GM19324 (cell line): ENCODE results near the gene ACADVL.

ENCODE experiments used
- ATAC-seq: cut with Tn5 transposase; IDR thresholded peaks from one replicate; pipeline ENCODE4 v1.9.1; 2021; ENCODE audit warnings: mild to moderate bottlenecking, moderate library complexity; ENCODE audit not compliant: unreplicated experiment, low FRiP score

The ACADVL gene

DNA sequence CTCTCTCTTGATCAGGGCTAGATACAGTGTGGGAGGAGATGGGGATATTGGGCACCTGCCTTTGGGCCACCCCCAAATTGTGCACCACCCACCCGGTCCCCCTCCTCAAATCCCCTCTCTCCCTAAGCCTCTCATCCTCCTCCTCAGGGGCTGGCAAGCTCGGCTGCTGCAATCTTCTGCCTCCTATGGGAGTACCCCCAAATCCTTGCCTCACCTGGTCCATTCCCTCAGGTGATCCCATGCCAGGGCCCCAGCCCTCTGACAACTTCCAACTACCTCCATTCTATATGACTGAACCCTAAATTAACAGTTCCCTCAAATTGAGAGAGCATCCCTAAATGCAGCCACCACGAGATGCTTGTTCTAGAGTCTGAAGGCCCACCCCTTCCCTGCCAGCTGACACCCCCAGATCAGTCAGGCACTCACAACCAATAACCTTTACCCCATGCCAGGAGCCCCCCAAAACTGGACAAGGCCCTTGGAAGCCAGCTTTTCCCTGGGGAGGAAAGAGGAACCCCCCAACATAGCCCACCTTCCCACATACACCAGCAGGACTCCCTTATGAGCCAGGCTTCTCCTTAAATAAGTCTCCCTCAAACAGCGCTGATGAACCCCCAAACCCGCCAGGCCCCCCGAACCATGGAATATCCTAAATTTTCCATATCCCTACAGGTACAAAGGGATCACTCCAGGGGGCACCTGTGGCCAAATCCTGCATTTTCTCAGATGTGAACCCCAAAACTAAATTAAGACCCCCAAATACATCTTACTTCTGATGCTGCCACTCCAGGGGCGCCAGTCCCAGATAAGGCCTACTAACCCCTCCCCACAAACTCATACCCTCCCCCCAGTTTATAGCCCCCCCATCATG, 3.3 kb upstream of the ACADVL start:
- no peak for ATAC-seq

DNA sequence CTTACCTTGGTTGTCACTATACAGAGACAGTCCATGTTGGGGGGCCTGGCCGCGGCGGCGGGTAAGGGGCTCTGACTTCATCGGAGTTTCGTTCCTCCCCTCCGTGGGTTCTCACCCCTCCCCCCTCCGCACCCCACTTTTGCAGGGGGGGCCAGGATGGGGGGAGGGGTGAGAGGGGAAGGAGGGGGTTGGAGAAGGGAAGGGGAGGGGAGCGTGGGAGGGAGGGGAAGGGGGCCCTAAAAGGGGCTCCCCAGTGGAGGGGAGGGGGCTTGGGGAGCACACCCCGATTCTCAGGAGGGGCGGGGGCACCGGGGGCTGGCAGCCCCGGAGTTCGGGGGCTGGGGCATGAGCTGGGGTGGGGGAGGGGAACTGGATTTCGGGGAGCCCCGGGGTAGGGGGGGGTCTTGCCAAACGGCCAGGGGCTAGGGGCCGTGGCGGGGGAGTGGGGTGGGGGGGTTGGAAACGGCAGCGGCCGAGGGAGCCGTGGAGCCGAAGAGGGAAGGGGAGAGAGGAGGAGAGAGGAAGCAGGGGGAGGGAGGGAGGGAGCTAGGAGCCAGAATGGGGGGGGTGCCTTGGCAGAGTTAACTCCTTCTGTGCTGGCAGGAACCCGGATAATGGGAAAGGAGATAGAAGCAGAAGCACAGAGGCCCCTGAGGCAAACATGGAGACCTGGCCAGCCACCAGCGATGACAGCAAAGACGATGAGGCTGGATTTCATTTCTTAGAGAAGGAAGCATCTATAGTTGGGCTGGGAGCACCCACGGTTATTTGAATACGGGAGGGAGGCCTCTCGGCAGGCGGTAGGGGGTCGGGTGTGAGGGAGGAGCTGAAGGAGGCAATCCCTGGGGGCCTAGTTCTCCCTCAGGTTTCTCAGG, 2.4 kb upstream of the ACADVL start:
- no peak for ATAC-seq

DNA sequence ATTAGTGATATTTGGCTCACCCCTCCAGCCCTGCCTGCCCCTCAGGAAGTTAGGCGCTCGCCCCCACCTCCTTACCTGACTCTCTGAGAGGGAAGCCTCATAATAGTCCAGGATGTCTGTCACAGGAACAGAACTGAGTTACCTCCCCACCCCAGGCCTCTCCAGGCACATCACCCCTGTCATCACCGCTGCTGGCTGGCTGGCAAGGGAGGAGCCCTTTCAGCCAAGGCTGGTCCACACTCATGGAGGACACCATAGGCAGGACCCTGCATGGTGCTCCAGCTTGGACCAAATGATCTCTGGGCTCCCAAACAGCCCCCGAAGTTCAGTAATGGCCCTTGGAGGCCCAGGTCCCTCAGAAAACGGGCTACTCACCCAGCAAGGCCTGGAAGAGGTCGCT, 1.6 kb upstream of the ACADVL start:
- no peak for ATAC-seq

DNA sequence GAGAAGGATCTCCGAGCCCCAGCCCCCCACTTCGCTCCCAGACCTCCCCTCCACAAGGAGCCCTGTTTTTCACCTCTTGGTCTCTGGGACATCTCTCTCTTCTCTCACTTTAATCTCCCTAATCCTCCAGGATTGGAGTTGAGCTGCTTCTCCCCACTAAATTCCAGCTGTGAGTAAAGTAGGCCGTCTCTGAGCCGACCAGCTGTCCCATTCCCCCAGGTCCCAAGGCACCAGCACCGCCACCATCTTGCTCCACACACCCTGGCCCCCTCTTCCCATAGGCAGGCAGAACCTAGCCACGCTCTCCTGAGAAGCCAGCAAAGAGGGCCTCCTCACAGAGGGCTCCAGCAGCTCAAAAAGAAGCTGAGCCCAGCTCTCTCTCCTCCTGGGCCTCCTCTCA, 980 bp upstream of the ACADVL start:
- ATAC-seq, result no peak

DNA sequence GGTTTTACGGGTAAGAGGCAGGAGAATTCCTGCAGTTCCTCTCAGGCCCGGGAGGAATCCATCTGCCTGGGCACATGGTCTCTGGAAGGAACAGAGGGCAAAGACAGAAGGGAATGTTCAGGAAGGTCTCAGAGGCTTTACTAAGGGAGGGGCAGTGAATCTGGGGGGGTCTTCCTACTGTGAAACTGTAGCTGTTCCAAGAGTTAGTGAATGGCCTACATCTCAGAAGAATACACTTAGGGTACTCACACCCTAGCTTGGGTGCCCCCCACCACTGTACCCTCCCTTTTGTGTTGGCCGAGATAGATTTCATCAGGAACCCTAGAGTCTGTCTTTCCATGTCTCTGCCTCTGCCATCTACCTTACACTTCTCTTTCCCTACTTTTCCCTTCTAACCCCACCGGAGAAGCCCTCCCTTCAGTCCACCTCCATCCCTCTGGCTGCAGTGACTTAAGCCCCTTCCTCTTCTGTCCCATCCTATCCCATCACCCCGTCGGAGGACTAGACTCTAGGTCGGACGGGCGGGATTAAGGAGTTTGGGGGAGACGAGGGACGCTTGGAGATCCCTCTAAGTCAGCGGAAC, 418 bp upstream of the ACADVL start:
- no peak for ATAC-seq

DNA sequence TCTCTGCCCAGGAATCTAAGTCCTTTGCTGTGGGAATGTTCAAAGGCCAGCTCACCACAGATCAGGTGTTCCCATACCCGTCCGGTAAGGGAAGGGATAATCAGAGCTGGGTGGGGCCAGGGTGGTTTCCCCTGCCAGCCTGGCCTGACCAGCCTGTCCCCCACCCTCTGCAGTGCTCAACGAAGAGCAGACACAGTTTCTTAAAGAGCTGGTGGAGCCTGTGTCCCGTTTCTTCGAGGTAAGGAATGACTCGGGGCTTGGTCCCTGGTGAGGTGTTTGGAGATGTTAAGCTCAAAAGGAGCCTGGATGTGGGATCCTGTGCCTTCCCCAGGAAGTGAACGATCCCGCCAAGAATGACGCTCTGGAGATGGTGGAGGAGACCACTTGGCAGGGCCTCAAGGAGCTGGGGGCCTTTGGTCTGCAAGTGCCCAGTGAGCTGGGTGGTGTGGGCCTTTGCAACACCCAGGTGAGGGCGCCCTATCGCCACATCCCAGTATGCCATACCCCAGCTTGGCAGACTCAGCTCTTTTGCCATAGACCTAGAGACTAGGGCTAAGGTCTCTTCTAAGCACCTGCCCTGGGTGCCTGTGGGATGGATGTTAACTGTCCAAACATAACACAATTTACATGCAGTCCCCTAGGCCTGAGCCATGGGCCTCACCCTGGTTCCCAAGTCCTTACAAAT, 997 bp downstream of the ACADVL start:
- ATAC-seq, result no peak

DNA sequence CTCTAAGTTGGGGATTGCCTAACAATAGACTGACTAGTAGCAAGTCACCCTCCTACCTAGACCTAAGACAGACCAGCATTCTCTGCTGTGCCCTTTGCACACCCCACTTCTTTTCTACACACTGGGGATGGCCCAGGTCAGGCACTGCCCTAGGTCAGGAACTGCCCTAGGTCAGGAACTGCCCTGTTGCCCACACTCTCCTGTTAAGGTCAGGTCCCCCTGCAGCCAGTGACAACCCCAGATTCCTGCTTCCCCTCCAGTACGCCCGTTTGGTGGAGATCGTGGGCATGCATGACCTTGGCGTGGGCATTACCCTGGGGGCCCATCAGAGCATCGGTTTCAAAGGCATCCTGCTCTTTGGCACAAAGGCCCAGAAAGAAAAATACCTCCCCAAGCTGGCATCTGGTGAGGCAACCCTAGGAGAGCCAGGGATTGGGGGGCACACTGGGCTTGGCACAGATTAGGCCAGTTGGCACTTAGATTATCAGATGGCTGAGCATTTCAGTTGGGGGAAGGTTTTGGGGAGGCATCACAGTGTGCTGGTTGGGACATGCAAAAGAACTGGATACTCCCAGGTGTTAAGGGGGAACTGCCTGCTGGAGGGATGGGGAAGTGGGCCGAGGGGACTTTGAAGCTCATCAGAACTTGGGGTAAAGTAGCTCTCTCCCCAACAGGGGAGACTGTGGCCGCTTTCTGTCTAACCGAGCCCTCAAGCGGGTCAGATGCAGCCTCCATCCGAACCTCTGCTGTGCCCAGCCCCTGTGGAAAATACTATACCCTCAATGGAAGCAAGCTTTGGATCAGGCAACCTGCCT, 1.7 kb downstream of the ACADVL start:
- no peak for ATAC-seq

DNA sequence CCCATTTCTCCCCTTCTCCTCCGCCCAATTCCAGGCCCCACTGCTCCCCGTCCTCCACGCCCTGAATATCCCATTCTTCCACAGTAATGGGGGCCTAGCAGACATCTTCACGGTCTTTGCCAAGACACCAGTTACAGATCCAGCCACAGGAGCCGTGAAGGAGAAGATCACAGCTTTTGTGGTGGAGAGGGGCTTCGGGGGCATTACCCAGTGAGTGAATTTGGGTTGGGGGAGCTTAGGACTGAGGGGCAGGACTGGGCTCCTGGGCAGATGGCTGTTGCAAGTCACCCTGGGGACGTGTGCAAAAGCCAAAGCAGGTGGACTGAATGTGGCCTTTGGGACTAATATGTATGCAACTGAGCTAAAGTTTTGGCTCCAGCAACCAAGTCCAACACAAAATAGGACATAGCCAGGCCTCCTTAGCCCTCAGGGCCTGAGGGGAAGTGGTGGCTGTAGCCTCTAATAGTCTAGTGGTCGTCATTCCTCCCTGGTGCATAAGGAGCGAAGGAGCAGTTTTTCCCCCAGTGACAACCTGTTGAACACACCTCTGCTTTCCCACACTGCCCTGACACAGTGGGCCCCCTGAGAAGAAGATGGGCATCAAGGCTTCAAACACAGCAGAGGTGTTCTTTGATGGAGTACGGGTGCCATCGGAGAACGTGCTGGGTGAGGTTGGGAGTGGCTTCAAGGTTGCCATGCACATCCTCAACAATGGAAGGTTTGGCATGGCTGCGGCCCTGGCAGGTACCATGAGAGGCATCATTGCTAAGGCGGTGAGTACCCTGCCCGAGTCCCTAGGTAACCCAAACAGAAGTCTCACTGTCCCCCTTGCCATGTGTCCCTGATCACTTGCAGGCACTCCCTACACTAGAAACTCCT, 2.6 kb downstream of the ACADVL start:
- no peak for ATAC-seq

DNA sequence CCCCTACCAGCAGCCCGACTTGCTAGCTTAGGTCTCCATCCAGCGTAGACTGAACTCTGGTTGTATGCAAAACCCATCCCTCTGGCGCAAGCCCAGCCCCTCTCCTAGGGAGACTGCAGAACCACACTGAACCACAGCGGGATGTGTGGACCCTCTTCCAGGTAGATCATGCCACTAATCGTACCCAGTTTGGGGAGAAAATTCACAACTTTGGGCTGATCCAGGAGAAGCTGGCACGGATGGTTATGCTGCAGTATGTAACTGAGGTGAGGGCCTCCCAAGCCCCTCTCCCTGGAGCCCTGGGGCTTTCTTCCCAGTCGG, 3.2 kb downstream of the ACADVL start:
- no peak for ATAC-seq

DNA sequence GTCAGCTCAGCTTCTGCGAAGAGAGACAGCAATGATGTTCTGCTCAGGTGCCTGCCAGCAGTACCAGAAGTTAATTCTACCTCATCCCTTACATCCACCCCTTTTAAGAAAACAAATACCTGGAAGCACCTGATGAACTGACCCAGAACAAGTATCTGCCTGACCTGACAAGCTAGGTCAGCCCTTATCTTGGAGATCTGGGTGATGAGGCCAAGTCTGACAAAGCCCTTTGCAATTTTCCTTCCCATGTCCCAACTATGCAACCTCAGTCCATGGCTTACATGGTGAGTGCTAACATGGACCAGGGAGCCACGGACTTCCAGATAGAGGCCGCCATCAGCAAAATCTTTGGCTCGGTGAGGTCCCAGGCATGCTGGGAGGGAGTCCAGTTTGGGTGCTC, 3.6 kb downstream of the ACADVL start:
- no peak for ATAC-seq

DNA sequence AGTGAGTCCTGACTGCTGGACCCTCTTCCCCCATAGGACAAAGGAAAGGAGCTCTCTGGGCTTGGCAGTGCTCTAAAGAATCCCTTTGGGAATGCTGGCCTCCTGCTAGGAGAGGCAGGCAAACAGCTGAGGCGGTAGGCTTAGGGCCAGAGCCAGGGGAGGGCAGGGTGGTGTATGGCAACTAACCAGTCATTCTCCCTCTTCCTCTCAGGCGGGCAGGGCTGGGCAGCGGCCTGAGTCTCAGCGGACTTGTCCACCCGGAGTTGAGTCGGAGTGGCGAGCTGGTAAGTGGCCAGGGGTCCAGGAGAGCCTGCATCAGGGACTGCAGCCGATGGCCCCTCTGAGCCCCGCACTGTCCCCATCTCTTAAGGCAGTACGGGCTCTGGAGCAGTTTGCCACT, 4.4 kb downstream of the ACADVL start:
- no peak for ATAC-seq

DNA sequence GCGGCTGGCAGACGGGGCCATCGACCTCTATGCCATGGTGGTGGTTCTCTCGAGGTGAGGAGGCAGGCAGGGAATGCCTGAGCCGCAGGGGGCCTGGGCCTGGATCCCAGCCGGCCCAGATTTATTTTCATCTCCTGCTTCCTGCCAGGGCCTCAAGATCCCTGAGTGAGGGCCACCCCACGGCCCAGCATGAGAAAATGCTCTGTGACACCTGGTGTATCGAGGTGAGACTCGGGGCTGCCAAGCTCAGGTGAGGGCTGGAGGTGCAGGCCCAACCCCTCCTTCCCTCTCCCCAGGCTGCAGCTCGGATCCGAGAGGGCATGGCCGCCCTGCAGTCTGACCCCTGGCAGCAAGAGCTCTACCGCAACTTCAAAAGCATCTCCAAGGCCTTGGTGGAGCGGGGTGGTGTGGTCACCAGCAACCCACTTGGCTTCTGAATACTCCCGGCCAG, 4.9 kb downstream of the ACADVL start:
- no peak for ATAC-seq

DNA sequence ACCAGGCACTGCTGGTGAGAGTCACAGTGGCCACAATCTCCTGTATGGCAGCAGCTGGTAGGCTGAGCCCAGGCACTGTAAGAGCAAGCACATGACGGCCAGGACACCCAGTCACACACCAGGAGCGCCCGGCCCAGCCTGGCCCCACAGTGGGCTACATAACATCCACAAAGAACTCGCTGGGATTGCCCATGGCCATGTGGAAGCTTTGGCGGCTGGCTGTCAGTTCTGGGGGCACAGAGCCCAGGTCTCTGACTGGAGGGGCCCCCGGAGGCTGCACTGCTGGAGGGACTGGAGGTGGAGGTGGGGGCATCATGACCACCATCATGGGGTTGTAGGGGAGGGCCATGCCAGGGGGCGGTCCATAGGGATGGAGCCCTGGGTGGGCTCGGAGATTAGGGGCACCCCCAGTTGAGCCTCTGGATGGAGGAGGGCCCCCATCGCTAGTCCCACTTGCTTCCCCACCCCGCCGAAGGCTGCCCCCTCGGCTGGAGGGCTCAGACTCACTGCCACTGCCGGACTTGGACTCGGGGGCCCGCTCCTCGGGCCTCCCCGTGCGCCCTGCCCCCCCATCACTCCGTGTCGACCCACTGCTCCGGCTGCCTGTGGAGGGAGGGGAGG, 6.1 kb downstream of the ACADVL start:
- ATAC-seq, result no peak

DNA sequence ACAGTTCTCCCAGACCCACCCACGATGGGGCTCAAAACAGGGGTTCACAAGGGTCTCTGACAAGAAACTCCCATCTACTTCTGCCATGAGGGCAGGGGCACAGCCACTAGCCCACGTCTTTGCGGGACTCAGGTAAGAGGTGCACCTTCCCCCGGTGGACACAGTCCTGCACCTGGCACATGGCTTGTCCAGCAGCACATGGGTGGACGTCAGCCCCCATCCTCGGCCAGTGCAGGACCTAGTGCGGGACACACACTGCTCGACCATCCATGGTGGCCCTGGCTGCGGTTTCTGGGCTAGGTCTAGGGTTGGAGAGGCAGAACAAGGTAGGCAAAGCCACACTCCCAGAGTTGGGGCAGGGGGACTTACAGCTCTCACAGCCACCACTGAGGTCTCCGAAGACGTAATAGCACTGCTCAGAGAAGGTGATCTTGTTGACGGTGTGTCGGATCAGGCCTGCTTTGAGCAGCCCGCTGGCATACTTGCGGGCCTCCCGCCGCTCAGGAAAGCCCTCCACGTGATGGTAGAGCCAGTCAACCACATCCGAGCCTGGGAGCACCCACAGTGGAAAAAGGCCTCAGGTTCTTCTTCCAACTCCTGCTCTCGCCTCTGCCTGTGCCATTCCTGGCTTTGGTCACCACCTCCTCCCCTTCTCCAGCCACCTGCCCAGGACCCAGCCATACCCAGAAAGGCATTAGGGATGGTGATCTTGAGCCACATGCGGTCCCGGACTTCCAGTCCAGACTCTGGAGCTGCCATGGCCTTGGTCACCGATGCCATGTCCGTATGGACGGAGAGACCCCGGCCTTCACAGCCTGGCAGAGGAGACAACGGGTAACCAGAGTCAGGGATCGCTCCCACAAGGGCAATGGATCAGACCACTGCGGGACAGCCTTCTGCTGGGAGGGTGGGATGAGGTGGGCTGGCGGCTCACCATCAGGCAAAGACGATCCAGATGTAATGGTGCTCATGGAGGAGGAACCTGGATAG, 7.3 kb downstream of the ACADVL start:
- ATAC-seq, result no peak

DNA sequence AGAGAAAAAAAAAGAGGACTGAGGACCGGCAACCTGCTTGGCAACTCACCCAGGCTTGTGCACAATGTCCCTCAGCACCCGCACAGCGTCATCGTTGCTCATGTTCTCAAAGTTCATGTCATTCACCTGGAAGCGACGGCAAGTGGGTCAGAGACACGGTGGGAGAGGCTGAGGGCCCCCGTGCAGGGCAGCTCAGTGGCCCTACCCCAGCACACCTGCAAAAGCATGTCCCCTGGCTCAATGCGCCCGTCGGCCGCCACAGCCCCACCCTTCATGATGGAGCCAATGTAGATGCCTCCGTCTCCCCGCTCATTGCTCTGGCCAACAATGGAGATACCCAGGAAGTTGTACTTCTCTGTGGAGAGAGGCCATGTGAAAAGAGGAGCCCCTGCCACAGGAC, 9.2 kb downstream of the ACADVL start:
- no peak for ATAC-seq

DNA sequence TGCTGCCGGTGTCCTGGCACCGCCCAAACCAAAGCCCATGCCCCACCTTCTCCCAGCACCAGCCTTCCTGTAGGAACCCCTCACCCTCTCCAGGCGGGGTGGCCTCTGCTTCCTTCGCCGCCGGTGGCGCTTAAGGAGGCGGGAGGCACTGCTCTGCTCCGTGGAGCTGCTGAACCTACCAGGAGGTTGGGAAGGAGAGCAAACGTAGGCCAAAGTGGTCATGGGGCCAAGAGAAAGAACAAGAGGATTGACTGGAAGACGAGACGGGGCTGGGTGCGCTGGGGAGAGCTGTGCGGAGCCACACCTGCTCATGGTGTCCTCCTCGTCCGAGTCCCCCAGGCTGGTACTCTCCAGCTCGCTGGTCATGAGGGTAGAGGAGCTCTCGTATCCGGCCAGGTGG, 9.8 kb downstream of the ACADVL start:
- ATAC-seq, result no peak

DNA sequence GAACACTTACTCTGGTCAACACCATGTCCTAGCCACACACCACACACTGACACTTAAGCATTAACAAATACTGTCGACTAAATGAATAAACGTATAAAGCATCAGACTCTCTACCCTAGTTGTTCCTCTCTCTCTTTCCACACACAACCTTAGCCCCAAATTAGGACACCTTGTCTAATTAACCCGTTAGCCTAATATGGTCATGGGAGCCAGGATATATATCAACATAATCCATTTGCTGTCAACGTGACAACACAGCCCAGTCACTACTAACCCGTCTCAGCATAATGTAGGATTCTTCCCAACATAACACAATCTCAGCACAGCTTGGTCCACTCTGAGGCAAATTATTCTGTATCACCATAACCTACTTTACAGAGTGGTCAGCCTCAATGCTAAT, 12.4 kb downstream of the ACADVL start:
- no peak for ATAC-seq

DNA sequence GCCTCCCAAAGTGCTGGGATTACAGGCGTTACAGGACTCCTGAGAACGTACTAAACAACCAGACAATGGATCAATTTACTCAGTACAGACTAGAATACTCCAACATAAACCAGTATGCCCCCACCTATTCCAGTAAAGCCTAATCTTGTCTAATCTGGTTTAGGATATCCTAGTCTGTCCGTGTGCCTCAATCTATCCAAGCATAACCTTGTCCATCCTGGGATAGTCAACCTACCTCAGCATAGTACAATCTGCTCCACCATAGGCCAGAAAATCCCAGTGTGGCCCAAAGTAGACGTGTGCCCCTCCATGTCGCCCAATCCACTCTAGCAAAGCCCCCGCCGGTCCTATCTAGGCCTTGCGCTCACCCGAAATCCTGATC, 14.0 kb downstream of the ACADVL start:
- ATAC-seq, result no peak
